A549 treated with GW870086 at 1 μM for 4 hours (cell line): ENCODE data around the gene L3MBTL2. TPM values are rescaled to one million over a fixed set of nuclear protein-coding genes. Genes with fewer than 3 reads are reported as not detected.

Experiments used
- total RNA-seq: library from RNA; stranded (reverse); fragments of 200-300 nt; extraction: Qiagen RNA extraction; gene quantifications from 5 replicates; pipeline ENCODE4 v1.2.3, GENCODE V29; 2022; ENCODE audit warnings: low read depth

L3MBTL2 gene
- 18.1 to 20.3 TPM (median 18.5 TPM) in 5 replicates for total RNA-seq

DNA sequence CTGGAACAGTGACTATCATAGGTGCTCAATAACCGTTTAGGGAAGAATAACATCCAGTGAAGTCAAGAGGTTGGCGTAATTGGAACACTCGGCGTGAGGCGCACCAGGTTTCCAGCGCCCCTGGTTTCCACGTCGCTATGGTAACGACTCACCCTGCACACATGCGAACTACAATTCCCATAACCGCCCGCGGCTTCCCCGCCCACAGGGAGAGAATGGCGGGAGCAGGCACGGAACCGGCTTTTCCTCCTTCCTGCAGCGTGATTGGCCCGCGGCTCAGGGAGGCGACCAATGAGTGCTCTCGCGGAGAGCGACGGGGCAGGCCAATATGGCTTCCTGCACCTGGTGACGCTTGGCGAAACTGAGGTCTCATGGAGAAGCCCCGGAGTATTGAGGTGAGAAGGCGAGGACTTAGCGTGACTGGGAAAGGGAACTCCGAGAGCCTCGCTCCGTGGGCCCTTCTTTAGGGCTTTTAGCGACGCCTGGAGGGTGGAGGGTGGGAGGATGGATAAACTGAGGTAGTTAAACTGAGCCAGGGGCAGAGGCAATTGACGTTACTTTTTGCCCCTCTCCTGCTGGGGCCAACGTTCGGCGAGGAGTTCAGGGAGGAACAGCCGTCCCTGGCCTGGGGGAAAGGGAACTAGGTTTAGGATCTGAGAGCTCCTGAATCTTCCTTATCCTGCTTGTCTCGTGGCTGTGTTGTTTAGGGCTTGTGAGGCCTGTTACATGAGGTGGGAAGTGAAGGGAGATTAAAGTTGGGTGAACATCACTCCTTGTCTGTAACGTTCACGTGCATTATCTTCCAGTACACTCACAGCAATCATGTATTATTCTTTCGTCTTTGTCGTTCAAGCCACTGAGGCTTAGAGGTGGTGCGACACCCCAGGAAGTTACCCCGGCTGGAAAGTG lies at the start of gene L3MBTL2:
TSS of gene L3MBTL2 (plus strand) at position 321 of the 909 bp plus-strand sequence. CDS start at position 372, 51 bp downstream.

DNA sequence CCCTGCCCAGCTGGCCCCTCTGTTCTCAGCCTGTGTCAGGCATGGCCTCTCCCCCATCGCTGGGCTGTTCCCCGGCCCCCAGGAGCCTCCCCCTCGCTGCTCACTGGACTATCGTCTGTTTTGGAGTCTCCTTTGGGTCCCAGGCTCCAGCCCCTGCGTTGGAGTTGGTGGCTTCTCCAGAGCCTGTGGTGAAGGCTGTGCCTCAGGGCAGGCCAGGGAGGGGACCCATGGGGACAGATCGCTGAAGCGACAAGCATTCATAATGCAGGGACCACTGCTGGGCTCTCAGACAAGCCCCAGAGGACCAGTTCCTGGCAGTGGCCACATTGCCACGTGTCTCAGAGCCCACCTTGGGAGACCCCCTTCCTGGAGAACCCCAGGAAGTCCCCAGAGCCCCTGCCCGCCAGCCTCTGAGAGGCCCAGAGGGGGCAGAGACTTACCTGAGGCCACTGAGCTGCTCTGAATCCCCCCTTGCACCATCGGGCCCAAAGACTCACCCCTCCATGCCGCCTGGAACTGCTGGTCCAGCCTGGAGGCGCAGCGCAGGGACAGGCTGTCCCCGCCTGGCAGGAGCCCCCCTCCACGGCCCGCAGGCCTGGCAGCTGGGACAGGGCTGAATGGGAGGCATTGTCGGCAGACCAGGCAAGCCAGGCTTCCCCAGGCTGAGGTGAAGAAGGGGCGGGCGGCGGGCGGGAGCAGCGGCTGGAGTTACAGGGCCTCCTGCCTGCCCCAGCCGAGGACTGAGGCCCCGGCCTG lies 35.4 kb downstream of the L3MBTL2 start, which contains the start of gene CHADL:
TSS of gene CHADL (minus strand) at position 555 of the 756 bp plus-strand sequence. CDS start at position 505, 50 bp downstream.

Other genes starting within 250 kb of the L3MBTL2 start
- gene EP300, start 112.7 kb upstream of the L3MBTL2 start, total RNA-seq = 13.2 to 22.3 TPM (median 18.9 TPM) in 5 replicates
- gene CHADL, start 35.6 kb downstream of the L3MBTL2 start, total RNA-seq = not detected in 5 replicates
- 68.6 to 88.5 TPM (median 87.4 TPM) in 5 replicates for gene RANGAP1, start 80.9 kb downstream of the L3MBTL2 start, total RNA-seq
- gene ZC3H7B, start 96.2 kb downstream of the L3MBTL2 start, total RNA-seq = 18.6 to 24.5 TPM (median 23.7 TPM) in 5 replicates
- gene TEF, start 176.6 kb downstream of the L3MBTL2 start, total RNA-seq = 0.80 to 1.5 TPM (median 1.2 TPM) in 5 replicates
- gene TOB2, start 241.5 kb downstream of the L3MBTL2 start, total RNA-seq = 20.7 to 23.9 TPM (median 22.9 TPM) in 5 replicates